Mesenchymal stem cell (in vitro differentiated cells and primary cell): Measurements from ENCODE around the gene RNASE8.
A peak's percentile ranks its signal among the peaks of the same experiment; 100 is the strongest.

Experiments
- DNase-seq: peaks from one replicate; pipeline ENCODE4 v3.0.0-alpha.2; 2013
- H2AFZ ChIP-seq: one replicate; pipeline ENCODE4 v1.6.1; 2013; ENCODE audit warnings: low read depth, mild to moderate bottlenecking, control low read depth, inconsistent platforms, low read length, moderate library complexity
- H2AK5ac ChIP-seq: 2 replicates; pipeline ENCODE4 v1.6.1; 2013; ENCODE audit warnings: low read length, moderate library complexity, mild to moderate bottlenecking, inconsistent platforms; ENCODE audit not compliant: severe bottlenecking
- H2BK120ac ChIP-seq: one replicate; pipeline ENCODE4 v1.6.1; 2013; ENCODE audit warnings: low read depth, mild to moderate bottlenecking, inconsistent platforms, low read length, moderate library complexity
- H2BK12ac ChIP-seq, 2 experiments: one replicate each; pipeline ENCODE4 v1.6.1; 2013; ENCODE audit warnings: inconsistent platforms in 2 of 2, low read length in 2 of 2, mild to moderate bottlenecking in 2 of 2, moderate library complexity in 2 of 2, control low read depth in 1 of 2
- H2BK15ac ChIP-seq: one replicate; pipeline ENCODE4 v1.6.1; 2013; ENCODE audit warnings: mild to moderate bottlenecking, low read depth, inconsistent platforms; ENCODE audit not compliant: poor library complexity, severe bottlenecking
- H2BK5ac ChIP-seq: 2 replicates; pipeline ENCODE4 v1.6.1; 2013; ENCODE audit warnings: low read depth, mild to moderate bottlenecking, low read length, control low read depth, inconsistent platforms; ENCODE audit not compliant: poor library complexity, severe bottlenecking
- H3K14ac ChIP-seq, 2 experiments: one replicate each; pipeline ENCODE4 v1.6.1; 2013; ENCODE audit warnings: inconsistent platforms in 2 of 2, low read length in 2 of 2, control low read depth in 1 of 2, mild to moderate bottlenecking in 1 of 2, moderate library complexity in 1 of 2
- H3K18ac ChIP-seq, 2 experiments: one replicate each; pipeline ENCODE4 v1.6.1; 2013; ENCODE audit warnings: inconsistent platforms in 2 of 2, low read length in 2 of 2, control low read depth in 1 of 2, low read depth in 1 of 2, mild to moderate bottlenecking in 1 of 2
- H3K23ac ChIP-seq, 2 experiments: one replicate each; pipeline ENCODE4 v1.6.1; 2013; ENCODE audit warnings: inconsistent platforms in 2 of 2, low read length in 2 of 2, mild to moderate bottlenecking in 2 of 2, moderate library complexity in 2 of 2, control low read depth in 1 of 2
- H3K27ac ChIP-seq: 2 replicates; pipeline ENCODE4 v1.5.1; 2013; ENCODE audit warnings: mild to moderate bottlenecking, moderate library complexity, low read length, control low read depth, inconsistent platforms; ENCODE audit not compliant: poor library complexity, severe bottlenecking
- H3K27me3 ChIP-seq, 2 experiments: 2 replicates each; pipeline versions ENCODE4 v1.6.1 to v1.7.0; 2013; ENCODE audit warnings: low read length in 2 of 2, mild to moderate bottlenecking in 2 of 2, moderate library complexity in 2 of 2, control low read depth in 1 of 2, inconsistent platforms in 1 of 2; ENCODE audit not compliant: control insufficient read depth in 1 of 2, insufficient read depth in 1 of 2
- H3K36me3 ChIP-seq, 2 experiments: 2 replicates each; pipeline versions ENCODE4 v1.6.1 to v1.7.0; 2013; ENCODE audit warnings: low read length in 2 of 2, control low read depth in 1 of 2, inconsistent platforms in 1 of 2, low read depth in 1 of 2, mild to moderate bottlenecking in 1 of 2; ENCODE audit not compliant: insufficient read depth in 2 of 2, control insufficient read depth in 1 of 2
- H3K4ac ChIP-seq, 2 experiments: one replicate each; pipeline ENCODE4 v1.6.1; 2013; ENCODE audit warnings: inconsistent platforms in 2 of 2, low read length in 2 of 2, mild to moderate bottlenecking in 2 of 2, moderate library complexity in 2 of 2, control low read depth in 1 of 2, low read depth in 1 of 2
- H3K4me1 ChIP-seq: 2 replicates; pipeline ENCODE4 v1.6.1; 2013; ENCODE audit warnings: low read depth, low read length, control low read depth; ENCODE audit not compliant: control insufficient read depth, insufficient read depth
- H3K4me2 ChIP-seq: 2 replicates; pipeline ENCODE4 v1.6.1; 2013; ENCODE audit warnings: low read length, mild to moderate bottlenecking, inconsistent platforms; ENCODE audit not compliant: poor library complexity, severe bottlenecking
- H3K4me3 ChIP-seq, 2 experiments: 2 replicates each; pipeline versions ENCODE4 v1.5.1 to v1.7.0; 2013; ENCODE audit warnings: low read length in 2 of 2, mild to moderate bottlenecking in 2 of 2, control low read depth in 1 of 2, low read depth in 1 of 2; ENCODE audit not compliant: insufficient read depth in 1 of 2
- H3K79me1 ChIP-seq: replicated peaks from 2 replicates; pipeline ENCODE4 v1.6.1; 2013; ENCODE audit warnings: mild to moderate bottlenecking, control low read depth, low read length, inconsistent platforms; ENCODE audit not compliant: poor library complexity, severe bottlenecking
- H3K9ac ChIP-seq: 2 replicates; pipeline ENCODE4 v1.7.0; 2013; ENCODE audit warnings: mild to moderate bottlenecking, low read length, moderate library complexity
- H3K9me3 ChIP-seq: 2 replicates; pipeline ENCODE4 v1.7.0; 2013; ENCODE audit warnings: mild to moderate bottlenecking, low read length; ENCODE audit not compliant: control insufficient read depth
- H4K8ac ChIP-seq: one replicate; pipeline ENCODE4 v1.6.1; 2013; ENCODE audit warnings: inconsistent platforms, mild to moderate bottlenecking, low read length, moderate library complexity
- H4K91ac ChIP-seq: one replicate; pipeline ENCODE4 v1.6.1; 2013; ENCODE audit warnings: mild to moderate bottlenecking, low read length, inconsistent platforms
- WGBS: methylation state at CpG from one replicate; pipeline ENCODE4 v1.1.7; 2013; ENCODE audit warnings: mixed read lengths; 5-methylcytosine and 5-hydroxymethylcytosine counted together

Gene RNASE8

GRCh38 chr14:21103710-21104447 is 46.3 kb downstream of the RNASE8 start:
- Histone ChIP-seq H3K27me3 (peaks cover 0 to under 1% of the 10 kb centered on the region in 2 experiments), H3K23ac (peak overlapping the region in 1 of 2 experiments; percentile 75), H4K8ac (peak overlapping the region; percentile 99), H3K18ac (peak overlapping the region; percentile 95 to 98), H3K4me2 (peak overlapping the region; percentile 71), H2BK15ac (peak overlapping the region; percentile 100), H2AK5ac (peak overlapping the region; percentile 80), H4K91ac (peak overlapping the region; percentile 98), H2AFZ (peak overlapping the region; percentile 89), H3K4me3 (peak overlapping the region; percentile 76 to 93), H3K9me3 (no peaks in the 10 kb centered on the region), H3K27ac (peak overlapping the region; percentile 97), H3K36me3 (no peaks in the 10 kb centered on the region), H2BK12ac (peak overlapping the region; percentile 87 to 94), H3K14ac (peak overlapping the region in 1 of 2 experiments; percentile 93), H3K4ac (peak overlapping the region; percentile 96 to 100), H2BK5ac (peak overlapping the region; percentile 100), H2BK120ac (peak overlapping the region; percentile 99), H3K4me1 (peaks cover 25% of the 10 kb centered on the region), H3K9ac (peak overlapping the region; percentile 99), H3K79me1 (peaks cover 12% of the 10 kb centered on the region)
- under 1% methylated on average over 62 of the region's 62 CpGs for WGBS
- peak; percentile 98 for DNase-seq

GRCh38 chr14:21104448-21105060 is 46.9 kb downstream of the RNASE8 start:
- H3K4me1 ChIP-seq: peaks cover 22% of the 10 kb centered on the region
- peak overlapping the region in 1 of 2 experiments; percentile 7 for H2BK12ac ChIP-seq
- H3K4me3 ChIP-seq: peak overlapping the region; percentile 76 to 93
- 11% methylated on average over 8 of the region's 8 CpGs for WGBS
- H3K4ac ChIP-seq: peak overlapping the region; percentile 42 to 73
- peak overlapping the region; percentile 92 for H4K8ac ChIP-seq
- no peak overlapping the region for H2BK15ac ChIP-seq
- H3K9me3 ChIP-seq: no peaks in the 10 kb centered on the region
- H3K9ac ChIP-seq: peak overlapping the region; percentile 99
- H3K4me2 ChIP-seq: peak overlapping the region; percentile 71
- peak overlapping the region; percentile 97 for H3K27ac ChIP-seq
- H3K14ac ChIP-seq: no peak overlapping the region
- H2BK120ac ChIP-seq: peak overlapping the region; percentile 36
- peak overlapping the region; percentile 95 to 98 for H3K18ac ChIP-seq
- H2AFZ ChIP-seq: peak overlapping the region; percentile 89
- H2BK5ac ChIP-seq: peak overlapping the region; percentile 75
- peak; percentile 89 for DNase-seq
- H3K27me3 ChIP-seq: peaks cover 0 to 7% of the 10 kb centered on the region in 2 experiments
- no peak overlapping the region for H4K91ac ChIP-seq
- H3K36me3 ChIP-seq: no peaks in the 10 kb centered on the region
- peak overlapping the region; percentile 80 for H2AK5ac ChIP-seq
- H3K23ac ChIP-seq: no peak overlapping the region
- H3K79me1 ChIP-seq: peaks cover 12% of the 10 kb centered on the region

GRCh38 chr14:21105095-21105494 is 47.5 kb downstream of the RNASE8 start:
- Histone ChIP-seq H3K4me3 (peak overlapping the region in 1 of 2 experiments; percentile 93), H3K18ac (no peak overlapping the region), H4K91ac (no peak overlapping the region), H3K4ac (no peak overlapping the region), H2AK5ac (no peak overlapping the region), H3K9me3 (no peaks in the 10 kb centered on the region), H3K9ac (peak overlapping the region; percentile 99), H2BK15ac (no peak overlapping the region), H2BK5ac (no peak overlapping the region), H2BK12ac (no peak overlapping the region), H3K14ac (no peak overlapping the region), H2AFZ (no peak overlapping the region), H3K79me1 (peaks cover 12% of the 10 kb centered on the region), H3K4me1 (peaks cover 22% of the 10 kb centered on the region), H3K27me3 (peaks cover 0 to 12% of the 10 kb centered on the region in 2 experiments), H3K4me2 (no peak overlapping the region), H2BK120ac (no peak overlapping the region), H3K23ac (no peak overlapping the region), H3K27ac (no peak overlapping the region), H3K36me3 (no peaks in the 10 kb centered on the region), H4K8ac (no peak overlapping the region)
- 92% methylated on average over 8 of the region's 8 CpGs for WGBS
- DNase-seq: no peak

GRCh38 chr14:21106176-21106497 is 48.5 kb downstream of the RNASE8 start:
- Histone ChIP-seq H2BK15ac (no peak overlapping the region), H3K4me2 (no peak overlapping the region), H3K14ac (no peak overlapping the region), H4K91ac (no peak overlapping the region), H3K18ac (no peak overlapping the region), H2AK5ac (no peak overlapping the region), H2BK12ac (no peak overlapping the region), H3K23ac (no peak overlapping the region), H3K27ac (peak overlapping the region; percentile 6), H3K9me3 (no peaks in the 10 kb centered on the region), H4K8ac (peak overlapping the region; percentile 21), H3K79me1 (peaks cover 10% of the 10 kb centered on the region), H2BK5ac (no peak overlapping the region), H3K4me3 (peak overlapping the region in 1 of 2 experiments; percentile 28), H2AFZ (no peak overlapping the region), H3K36me3 (no peaks in the 10 kb centered on the region), H3K9ac (peak overlapping the region; percentile 99), H3K4ac (no peak overlapping the region), H3K4me1 (peaks cover 22% of the 10 kb centered on the region), H2BK120ac (no peak overlapping the region), H3K27me3 (peaks cover 0 to 23% of the 10 kb centered on the region in 2 experiments)
- 78% methylated on average over 3 of the region's 4 CpGs for whole genome bisulfite sequencing
- DNase-seq: no peak
